Fibroblast of upper back skin (primary cell): ENCODE data around the gene HDGFL1.
A peak's percentile ranks its signal among the peaks of the same experiment; 100 is the strongest.

Experiments used
- DNase-seq: peaks from one replicate; pipeline ENCODE4 v3.0.0-alpha.2; 2013

Gene HDGFL1

GRCh38 chr6:22593895-22594294 lies 24.5 kb downstream of the HDGFL1 start:
- no peak for DNase-seq

- DNase-seq, result no peak
Observed at GRCh38 chr6:22596011-22596410, 26.6 kb downstream of the HDGFL1 start.

GRCh38 chr6:22598339-22598738 lies 29.0 kb downstream of the HDGFL1 start:
- no peak for DNase-seq

- peak; percentile 37 for DNase-seq
Observed at GRCh38 chr6:22600059-22600458, 30.7 kb downstream of the HDGFL1 start.

GRCh38 chr6:22601984-22602383 lies 32.6 kb downstream of the HDGFL1 start:
- DNase-seq, result no peak

GRCh38 chr6:22605736-22606135 lies 36.4 kb downstream of the HDGFL1 start:
- DNase-seq, result peak; percentile 26

- DNase-seq, result no peak
Observed at GRCh38 chr6:22610127-22610526, 40.8 kb downstream of the HDGFL1 start.

- no peak for DNase-seq
Observed at GRCh38 chr6:22612236-22612635, 42.9 kb downstream of the HDGFL1 start.

- DNase-seq, result no peak
Observed at GRCh38 chr6:22613051-22613450, 43.7 kb downstream of the HDGFL1 start.

GRCh38 chr6:22613695-22614094 lies 44.3 kb downstream of the HDGFL1 start:
- DNase-seq, result peak; percentile 87

GRCh38 chr6:22614547-22614946 lies 45.2 kb downstream of the HDGFL1 start:
- no peak for DNase-seq

- no peak for DNase-seq
Observed at GRCh38 chr6:22621028-22621427, 51.7 kb downstream of the HDGFL1 start.
